Stimulated activated CD4-positive, alpha-beta T cell treated with anti-CD3 and anti-CD28 coated beads, Interleukin-2, amount 100 ng/mL, for 24 hours (primary cell): ENCODE results near the gene HSD17B2.
"Not testable (repeated sequence)": the region's sequence is repeated elsewhere in the genome, so short reads cannot be mapped to it uniquely, and the experiment has no call there.

Experiments used
- DNase-seq, 2 donors: peaks; one replicate each; pipeline ENCODE4 v3.0.0-alpha.2; 2020

Gene HSD17B2

DNA sequence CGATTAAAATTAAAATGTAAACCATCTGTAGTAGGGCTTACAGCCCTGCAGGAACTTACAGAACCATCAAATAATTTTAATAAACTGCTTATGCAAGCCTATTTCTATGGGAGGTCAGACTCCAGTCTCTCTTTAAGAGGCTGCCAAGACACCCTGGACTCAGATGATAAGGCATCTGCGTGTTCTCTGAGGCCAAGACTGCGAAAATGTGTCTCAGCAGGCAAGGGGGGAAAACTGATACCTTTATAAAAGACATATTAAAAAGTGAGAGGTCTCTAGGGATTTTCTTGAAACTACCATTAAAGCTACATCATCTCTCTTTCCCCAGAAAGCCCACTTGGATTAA lies 102.7 kb downstream of the HSD17B2 start:
- no peak for DNase-seq

DNA sequence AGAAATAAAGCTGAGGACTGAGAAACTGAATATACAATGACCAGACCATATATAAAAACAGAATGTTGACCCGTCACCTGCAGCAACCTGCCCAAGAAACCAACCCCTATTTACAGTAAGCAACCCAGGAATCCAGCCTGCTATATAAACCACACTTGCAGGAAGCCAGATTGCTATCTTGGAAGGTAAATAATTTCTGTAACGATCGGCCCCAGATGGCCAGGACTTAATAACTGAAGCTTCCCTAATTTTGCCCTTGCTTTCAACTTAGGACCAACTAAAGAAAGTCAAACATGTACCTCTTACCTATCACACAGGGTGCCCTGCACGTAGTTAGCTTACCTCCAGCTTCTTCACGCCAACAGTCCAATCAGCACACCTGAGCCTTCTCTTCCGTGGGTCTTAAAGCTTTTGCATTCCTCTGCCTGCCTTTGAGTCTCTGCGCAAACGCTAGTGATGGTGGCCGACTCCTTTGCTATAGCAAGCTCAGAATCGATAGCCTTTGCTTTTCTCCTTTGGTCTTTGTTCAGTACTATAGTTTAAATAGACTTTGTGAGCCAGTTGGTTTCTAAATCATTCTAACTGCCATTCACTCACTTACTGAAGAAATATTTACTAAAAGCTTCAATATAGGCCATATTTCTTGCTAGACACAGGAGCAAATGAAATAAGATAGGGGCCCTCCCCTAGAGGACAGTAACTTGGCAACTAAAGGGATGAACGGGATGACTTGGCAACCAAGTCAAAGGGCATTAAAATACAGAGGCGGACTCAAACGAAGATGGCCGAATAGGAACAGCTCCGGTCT lies 103.6 kb downstream of the HSD17B2 start:
- no peak for DNase-seq

- DNase-seq = not testable (repeated sequence)
Observed at GRCh38 chr16:82139286-82139571, 104.2 kb downstream of the HSD17B2 start.

GRCh38 chr16:82146556-82146955 lies 111.5 kb downstream of the HSD17B2 start:
- no peak for DNase-seq

- no peak for DNase-seq
Observed at GRCh38 chr16:82146957-82147356, 111.9 kb downstream of the HSD17B2 start.

- DNase-seq = no peak
Observed at GRCh38 chr16:82147546-82147945, 112.5 kb downstream of the HSD17B2 start.
